NCI-H774 (cell line): ENCODE results near the gene RBBP8.

Experiments used
- DNase-seq: peaks from one replicate; lab custom pipeline; 2025; lab: John Stamatoyannopoulos, UW

Gene RBBP8

GRCh38 chr18:23063502-23063901 is 130.4 kb downstream of the RBBP8 start:
- DNase-seq = no peak

- DNase-seq = no peak
These were observed 132.2 kb downstream of the RBBP8 start for GRCh38 chr18:23065234-23065806.

GRCh38 chr18:23066060-23066459 is 132.9 kb downstream of the RBBP8 start:
- DNase-seq = no peak

GRCh38 chr18:23066504-23067039 is 133.4 kb downstream of the RBBP8 start:
- no peak for DNase-seq

GRCh38 chr18:23067236-23067635 is 134.1 kb downstream of the RBBP8 start:
- DNase-seq = no peak

- DNase-seq = no peak
These were observed 134.9 kb downstream of the RBBP8 start for GRCh38 chr18:23068011-23068410.

- DNase-seq = no peak
These were observed 135.6 kb downstream of the RBBP8 start for GRCh38 chr18:23068570-23069310.

GRCh38 chr18:23069481-23069880 is 136.4 kb downstream of the RBBP8 start:
- no peak for DNase-seq

GRCh38 chr18:23069898-23070297 is 136.8 kb downstream of the RBBP8 start:
- DNase-seq = no peak

- no peak for DNase-seq
These were observed 138.2 kb downstream of the RBBP8 start for GRCh38 chr18:23071285-23071684.

GRCh38 chr18:23072079-23072478 is 139.0 kb downstream of the RBBP8 start:
- DNase-seq = no peak

GRCh38 chr18:23073996-23074606 is 141.0 kb downstream of the RBBP8 start:
- DNase-seq = no peak
